IMR-90 (cell line): ENCODE results near the gene CTF1. TPM values are rescaled to one million over a fixed set of nuclear protein-coding genes. Genes with fewer than 3 reads are reported as not detected.

Experiments used
- ATAC-seq: fragments of 200-7000 bp; cut with Tn5 transposase; 2 replicates; pipeline ENCODE4 v1.9.1; 2020; ENCODE audit warnings: low read depth, mild to moderate bottlenecking, moderate library complexity
- BruUV-seq: library from RNA; stranded (reverse); fragments of 400-500 nt; replicated peaks from 2 replicates; lab custom pipeline; 2021; lab: Mats Ljungman, UMichigan
- CTCF ChIA-PET: fragments of 300-600 bp; formaldehyde crosslinking; extraction: SDS; loops from one replicate; lab custom pipeline; 2021; ENCODE audit warnings: antibody characterized with exemption; lab: Yijun Ruan, JAX
- POLR2A ChIA-PET: fragments of 300-600 bp; sonication (Branson Sonifier 250); formaldehyde crosslinking; loops from one replicate; lab custom pipeline; 2022; ENCODE audit warnings: antibody characterized with exemption; ENCODE audit not compliant: unreplicated experiment; lab: Charles Lee
- DNase-seq: peaks from one replicate; pipeline ENCODE4 v3.0.0; 2013
- H2AFZ ChIP-seq: replicated peaks from 2 replicates; pipeline ENCODE3; 2013; ENCODE audit warnings: low read length, mild to moderate bottlenecking; ENCODE audit not compliant: poor library complexity
- H2AK5ac ChIP-seq: 2 replicates; pipeline ENCODE4 v1.6.1; 2013; ENCODE audit warnings: low read depth, low read length, inconsistent platforms
- H2AK9ac ChIP-seq: replicated peaks from 2 replicates; pipeline ENCODE3; 2013; ENCODE audit warnings: mild to moderate bottlenecking, low read depth, low read length, moderate library complexity; ENCODE audit not compliant: poor library complexity
- H2BK120ac ChIP-seq: 2 replicates; pipeline ENCODE4 v1.6.1; 2013; ENCODE audit warnings: low read depth, low read length, inconsistent platforms
- H2BK15ac ChIP-seq: 3 replicates; pipeline ENCODE4 v1.6.1; 2013; ENCODE audit warnings: low read depth, low read length, inconsistent platforms
- H2BK20ac ChIP-seq: 2 replicates; pipeline ENCODE4 v1.6.1; 2013; ENCODE audit warnings: low read depth, mild to moderate bottlenecking, inconsistent platforms, low read length, moderate library complexity
- H2BK5ac ChIP-seq: 2 replicates; pipeline ENCODE4 v1.6.1; 2013; ENCODE audit warnings: mild to moderate bottlenecking, low read depth, low read length, inconsistent platforms; ENCODE audit not compliant: poor library complexity, severe bottlenecking
- H3K14ac ChIP-seq: replicated peaks from 2 replicates; pipeline ENCODE4 v1.6.1; 2013; ENCODE audit warnings: low read depth, low read length, inconsistent platforms
- H3K18ac ChIP-seq: 2 replicates; pipeline ENCODE4 v1.6.1; 2013; ENCODE audit warnings: low read depth, low read length, control low read depth
- H3K23ac ChIP-seq: 2 replicates; pipeline ENCODE4 v1.6.1; 2013; ENCODE audit warnings: low read depth, low read length, inconsistent platforms
- H3K27ac ChIP-seq: 2 replicates; pipeline ENCODE4 v1.5.1; 2013; ENCODE audit warnings: mild to moderate bottlenecking, control low read depth, low read length; ENCODE audit not compliant: insufficient read depth
- H3K27me3 ChIP-seq: 2 replicates; pipeline ENCODE4 v1.6.1; 2013; ENCODE audit warnings: low read length; ENCODE audit not compliant: control insufficient read depth, insufficient read depth
- H3K36me3 ChIP-seq: 2 replicates; pipeline ENCODE4 v1.6.1; 2013; ENCODE audit warnings: low read length, mixed read lengths; ENCODE audit not compliant: control insufficient read depth, insufficient read depth
- H3K4ac ChIP-seq: 2 replicates; pipeline ENCODE4 v1.6.1; 2013; ENCODE audit warnings: low read depth, low read length, inconsistent platforms
- H3K4me1 ChIP-seq: 2 replicates; pipeline ENCODE4 v1.6.1; 2013; ENCODE audit warnings: low read length, mixed read lengths; ENCODE audit not compliant: control insufficient read depth, insufficient read depth
- H3K4me2 ChIP-seq: 2 replicates; pipeline ENCODE4 v1.6.1; 2013; ENCODE audit warnings: low read depth, mild to moderate bottlenecking, control low read depth, low read length, moderate library complexity
- H3K4me3 ChIP-seq: 2 replicates; pipeline ENCODE4 v1.5.1; 2013; ENCODE audit warnings: low read depth, mild to moderate bottlenecking, control low read depth, low read length, moderate library complexity; ENCODE audit not compliant: insufficient read depth
- H3K56ac ChIP-seq: 2 replicates; pipeline ENCODE4 v1.6.1; 2013; ENCODE audit warnings: low read length, inconsistent platforms; ENCODE audit not compliant: insufficient read depth; ENCODE audit errors: extremely low read depth
- H3K79me1 ChIP-seq, 2 experiments: 2 replicates each; pipeline ENCODE4 v1.6.1; 2013; ENCODE audit warnings: low read length in 2 of 2, inconsistent platforms in 1 of 2, low read depth in 1 of 2
- H3K9ac ChIP-seq: 2 replicates; pipeline ENCODE4 v1.6.1; 2013; ENCODE audit warnings: low read depth, low read length, control low read depth
- H3K9me1 ChIP-seq: 2 replicates; pipeline ENCODE4 v1.6.1; 2013; ENCODE audit warnings: low read length, inconsistent platforms; ENCODE audit not compliant: insufficient read depth
- H3K9me3 ChIP-seq: 2 replicates; pipeline ENCODE4 v1.6.1; 2013; ENCODE audit warnings: low read length; ENCODE audit not compliant: control insufficient read depth, insufficient read depth
- H4K20me1 ChIP-seq: 2 replicates; pipeline ENCODE4 v1.6.1; 2013; ENCODE audit warnings: low read length, inconsistent platforms; ENCODE audit not compliant: insufficient read depth
- H4K5ac ChIP-seq: 2 replicates; pipeline ENCODE4 v1.6.1; 2013; ENCODE audit warnings: mild to moderate bottlenecking, low read depth, low read length, control low read depth
- H4K8ac ChIP-seq, 2 experiments: 2 replicates each; pipeline ENCODE4 v1.6.1; 2013; ENCODE audit warnings: low read depth in 2 of 2, low read length in 2 of 2, control low read depth in 1 of 2, inconsistent platforms in 1 of 2
- H4K91ac ChIP-seq: 2 replicates; pipeline ENCODE4 v1.6.1; 2013; ENCODE audit warnings: low read depth, low read length, inconsistent platforms; ENCODE audit not compliant: insufficient read depth
- NFE2L2 ChIP-seq: fragments of 150-350 bp; IDR thresholded peaks from 2 replicates; pipeline ENCODE4 v1.6.1; 2016; ENCODE audit warnings: low read depth, mild to moderate bottlenecking, low read length
- WGBS, 2 experiments: methylation state at CpG; one replicate each; pipeline versions ENCODE4 v1.1.5 to v1.1.7; 2013; ENCODE audit warnings: missing lambda C conversion rate in 2 of 2; ENCODE audit not compliant: insufficient read length in 1 of 2; ENCODE audit errors: extremely low coverage in 2 of 2; 5-methylcytosine and 5-hydroxymethylcytosine counted together
- dilution Hi-C: fragments of 300-500 bp; cut with HindIII; formaldehyde crosslinking; loops from one replicate; pipeline ENCODE4 v1.14.3; 2018; ENCODE audit warnings: low sequenced_read_pairs; ENCODE audit not compliant: unreplicated experiment
- in situ Hi-C: fragments of 300-500 bp; cut with MboI; formaldehyde crosslinking; loops from 3 replicates; pipeline ENCODE4 v1.14.3; 2019; ENCODE audit warnings: low sequenced_read_pairs, inconsistent platforms, mixed read lengths
- intact Hi-C: fragments of 100-400 bp; cut with micrococcal nuclease; formaldehyde crosslinking; loops from 2 replicates; pipeline ENCODE4 v1.10.0; 2022
- polyA plus RNA-seq, 3 experiments: library from polyadenylated mRNA; depleted of rRNA; stranded (reverse); fragments of >200 nt; gene quantifications; 2 replicates each; pipeline ENCODE4 v1.2.3, GENCODE V29; 2012; ENCODE audit warnings: low replicate concordance in 1 of 3
- total RNA-seq: library from RNA; depleted of rRNA; stranded (reverse); fragments of >200 nt; gene quantifications from 2 replicates; pipeline ENCODE4 v1.2.3, GENCODE V29; 2012

The CTF1 gene
- total and polyA plus RNA-seq, 2 of the 4 experiments (the other 2 are of a cell fraction): 0.18 to 12.9 TPM

DNA sequence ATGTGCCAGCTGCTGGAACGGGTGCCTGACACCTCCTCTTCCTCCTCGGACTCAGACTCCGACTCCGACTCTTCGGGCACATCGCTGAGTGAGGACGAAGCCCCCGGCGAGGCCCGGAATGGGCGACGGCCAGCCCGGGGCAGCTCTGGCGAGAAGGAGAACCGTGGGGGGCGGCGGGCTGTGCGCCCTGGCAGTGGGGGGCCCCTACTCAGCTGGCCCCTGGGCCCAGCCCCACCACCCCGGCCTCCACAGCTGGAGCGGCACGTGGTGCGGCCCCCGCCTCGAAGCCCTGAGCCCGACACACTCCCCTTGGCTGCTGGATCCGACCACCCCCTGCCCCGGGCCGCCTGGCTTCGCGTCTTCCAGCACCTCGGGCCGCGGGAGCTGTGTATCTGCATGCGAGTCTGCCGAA is 33.8 kb downstream of the CTF1 start:
- peaks cover 5% of the 10 kb centered on the region for H4K20me1 ChIP-seq
- H4K91ac ChIP-seq: no peak overlapping the region
- no peak for ATAC-seq
- H3K18ac ChIP-seq: no peak overlapping the region
- dilution Hi-C loops (no loop called here), intact Hi-C loops (no loop called here), in situ Hi-C loops (no loop called here)
- ChIA-PET POLR2A (no interaction called here), CTCF (no interaction called here)
- H2AK5ac ChIP-seq: no peak overlapping the region
- no peak overlapping the region for H2BK120ac ChIP-seq
- no peak overlapping the region for H4K8ac ChIP-seq
- H3K79me1 ChIP-seq: peaks cover 0 to 37% of the 10 kb centered on the region in 2 experiments; a peak in 2 of 4 replicates
- no peak overlapping the region for H3K9ac ChIP-seq
- no peak overlapping the region for H3K4ac ChIP-seq
- TF ChIP-seq NFE2L2: no peak
- H3K23ac ChIP-seq: no peak overlapping the region
- H3K56ac ChIP-seq: no peak overlapping the region
- no peak overlapping the region for H2AK9ac ChIP-seq
- no peak overlapping the region for H4K5ac ChIP-seq
- BruUV-seq: no TSS peak
- peaks cover 3% of the 10 kb centered on the region; the same call in 1 of the 2 replicates for H3K9me1 ChIP-seq
- H2AFZ ChIP-seq: peak overlapping the region; percentile 10
- H2BK20ac ChIP-seq: no peak overlapping the region
- no peak overlapping the region for H3K4me3 ChIP-seq
- no peak overlapping the region for H3K14ac ChIP-seq
- H3K36me3 ChIP-seq: peaks cover 52% of the 10 kb centered on the region
- H2BK15ac ChIP-seq: no peak overlapping the region
- DNase-seq: no peak
- no peak overlapping the region for H3K27ac ChIP-seq
- H2BK5ac ChIP-seq: no peak overlapping the region
- 98% methylated on average over 19 of the region's 35 CpGs; no CpG with 5 or more reads in 1 of the 2 experiments for WGBS, 2 experiments
- no peaks in the 10 kb centered on the region for H3K9me3 ChIP-seq
- no peak overlapping the region for H3K4me2 ChIP-seq
- H3K27me3 ChIP-seq: no peaks in the 10 kb centered on the region
- no peaks in the 10 kb centered on the region for H3K4me1 ChIP-seq
